GM12891 (cell line): ENCODE measurements around the gene KRT17.
"Not testable (repeated sequence)": the region's sequence is repeated elsewhere in the genome, so short reads cannot be mapped to it uniquely, and the experiment has no call there.

Experiments used
- DNase-seq: peaks from one replicate; pipeline ENCODE4 v3.0.0; 2011; ENCODE audit warnings: low spot score; ENCODE audit not compliant: insufficient read length
- FAIRE-seq: peaks from 2 replicates; lab custom pipeline; 2011; peaks lifted over from hg19 to GRCh38; lab: Jason Lieb, UNC
- PAX5 ChIP-seq: IDR thresholded peaks from 2 replicates; pipeline ENCODE4 v1.6.1; 2011; ENCODE audit warnings: low read length, moderate library complexity, mild to moderate bottlenecking; ENCODE audit not compliant: insufficient read depth, severe bottlenecking
- POLR2A ChIP-seq: IDR thresholded peaks from 2 replicates; pipeline ENCODE4 v1.6.1; 2011; ENCODE audit warnings: low read depth, low read length, control low read depth
- POLR2AphosphoS5 ChIP-seq: IDR thresholded peaks from 2 replicates; pipeline ENCODE4 v1.6.1; 2011; ENCODE audit warnings: low read depth, low read length, control low read depth
- POU2F2 ChIP-seq: IDR thresholded peaks from 2 replicates; pipeline ENCODE4 v1.6.1; 2011; ENCODE audit warnings: low read depth, mild to moderate bottlenecking, control low read depth, low read length, moderate library complexity
- SPI1 ChIP-seq: IDR thresholded peaks from 2 replicates; pipeline ENCODE4 v1.6.1; 2011; ENCODE audit warnings: low read depth, low read length, control low read depth
- TAF1 ChIP-seq: IDR thresholded peaks from 2 replicates; pipeline ENCODE4 v1.6.1; 2011; ENCODE audit warnings: low read depth, low read length, control low read depth

KRT17 gene

GRCh38 chr17:41625602-41626001 is 1.2 kb upstream of the KRT17 start:
- no peak for FAIRE-seq
- no peak for DNase-seq
- no peak for TF ChIP-seq TAF1
- TF ChIP-seq SPI1, result no peak
- no peak for TF ChIP-seq POLR2AphosphoS5
- no peak for TF ChIP-seq POU2F2
- no peak for TF ChIP-seq PAX5
- TF ChIP-seq POLR2A, result no peak

- DNase-seq, FAIRE-seq: not testable (repeated sequence)
Observed at GRCh38 chr17:41623184-41623861, 1.1 kb downstream of the KRT17 start.

- not testable (repeated sequence) for DNase-seq, FAIRE-seq
Observed at GRCh38 chr17:41622340-41623183, 1.8 kb downstream of the KRT17 start.

GRCh38 chr17:41621916-41622315 is 2.5 kb downstream of the KRT17 start:
- DNase-seq (no peak), FAIRE-seq (no peak)
- no peak for TF ChIP-seq POLR2A
- TF ChIP-seq PAX5, result no peak
- TF ChIP-seq SPI1, result no peak
- TF ChIP-seq POLR2AphosphoS5, result no peak

DNA sequence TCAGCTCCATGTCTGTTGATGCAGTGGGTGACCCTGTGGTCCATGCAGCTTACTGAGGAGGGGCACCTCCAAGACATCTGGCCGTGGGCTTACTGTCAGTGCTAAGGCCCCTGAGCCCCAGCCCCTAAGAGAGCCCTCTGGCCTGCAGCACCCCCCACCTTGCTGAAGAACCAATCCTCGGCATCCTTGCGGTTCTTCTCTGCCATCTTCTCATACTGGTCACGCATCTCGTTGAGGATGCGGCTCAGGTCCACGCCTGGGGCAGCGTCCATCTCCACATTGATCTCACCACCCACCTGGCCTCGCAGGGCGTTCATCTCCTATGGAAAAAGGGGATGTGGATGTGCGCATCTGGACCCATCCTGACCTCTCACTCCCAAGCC is 2.9 kb downstream of the KRT17 start:
- DNase-seq, FAIRE-seq: not testable (repeated sequence)

DNA sequence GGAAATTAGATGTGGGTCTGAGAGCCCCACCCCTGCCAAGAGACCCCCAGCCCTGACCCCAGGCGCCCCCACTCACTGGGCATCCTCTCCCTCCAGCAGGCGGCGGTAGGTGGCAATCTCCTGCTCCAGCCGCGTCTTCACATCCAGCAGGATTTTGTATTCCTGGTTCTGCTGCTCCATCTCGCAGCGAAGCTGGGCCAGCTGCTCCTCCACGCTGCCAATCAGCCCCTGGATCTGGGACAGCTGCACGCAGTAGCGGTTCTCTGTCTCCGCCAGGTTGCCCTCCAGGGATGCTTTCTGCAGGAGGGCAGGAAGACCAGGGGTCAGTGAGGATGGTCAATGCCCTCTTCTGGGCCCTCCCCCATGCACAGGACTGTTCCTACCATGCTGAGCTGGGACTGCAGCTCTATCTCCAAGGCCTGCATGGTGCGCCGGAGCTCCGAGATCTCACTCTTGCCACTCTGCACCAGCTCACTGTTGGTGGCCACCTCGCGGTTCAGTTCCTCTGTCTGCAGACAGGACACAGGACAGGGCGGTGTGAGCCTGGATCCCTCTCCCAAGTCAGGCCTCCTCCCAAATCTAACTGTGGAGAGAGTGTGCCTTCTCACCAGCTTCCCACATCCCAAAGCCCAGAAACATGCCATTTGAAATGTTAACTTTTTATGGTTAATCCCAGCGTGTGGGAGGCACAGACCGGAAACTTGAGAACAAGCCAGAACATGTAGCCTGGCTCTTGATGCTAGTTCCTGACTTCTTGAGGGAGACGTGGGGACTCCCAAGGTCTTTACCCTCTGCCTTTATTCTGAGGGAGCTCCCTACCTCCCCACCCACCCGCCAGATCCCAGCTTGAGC is 3.6 kb downstream of the KRT17 start:
- FAIRE-seq, result no peak
- TF ChIP-seq POLR2AphosphoS5 (no peak), PAX5 (no peak), TAF1 (no peak), SPI1 (no peak), POLR2A (no peak), POU2F2 (no peak)
- DNase-seq, result no peak

GRCh38 chr17:41619927-41620582 is 4.3 kb downstream of the KRT17 start:
- FAIRE-seq, DNase-seq: not testable (repeated sequence)

DNA sequence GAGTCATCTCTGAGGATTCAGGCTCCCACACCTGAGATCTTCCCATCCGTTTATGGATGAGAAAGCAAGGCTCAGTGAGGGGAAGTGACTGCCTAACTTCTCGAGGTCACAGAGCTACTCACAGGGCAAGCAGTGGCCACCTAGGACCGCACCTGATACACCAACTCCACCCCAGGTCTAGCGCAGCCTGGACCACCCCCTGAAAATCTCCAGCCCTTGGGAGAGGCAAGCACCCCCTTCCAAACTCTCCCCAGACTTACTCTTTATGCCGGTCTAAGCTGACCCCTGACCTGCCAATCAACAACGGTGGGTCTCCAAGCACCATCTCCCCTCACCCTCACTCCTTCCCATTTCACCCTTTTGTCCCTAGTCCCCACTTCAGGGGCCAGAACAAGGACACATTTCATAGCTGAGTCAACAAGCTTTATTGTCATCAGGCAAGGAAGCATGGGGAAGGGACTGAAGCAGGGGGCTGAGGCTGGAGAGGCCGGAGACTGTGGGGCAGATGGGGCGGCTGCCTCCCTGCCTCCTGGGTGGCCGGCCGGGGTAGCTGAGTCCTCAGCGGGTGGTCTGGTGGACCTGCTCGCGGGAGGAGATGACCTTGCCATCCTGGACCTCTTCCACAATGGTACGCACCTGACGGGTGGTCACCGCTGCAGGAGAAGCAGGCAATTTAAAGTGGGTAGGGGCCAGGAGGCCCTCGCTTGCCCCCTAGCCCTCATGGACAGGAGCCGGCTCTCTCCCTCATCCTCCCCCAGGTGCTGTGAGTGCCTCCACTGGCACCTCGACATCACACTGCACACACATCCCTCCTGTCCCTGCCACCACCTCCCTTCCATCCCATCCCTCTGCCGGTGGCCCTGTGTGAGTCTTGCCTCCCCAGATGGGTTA is 5.1 kb downstream of the KRT17 start:
- DNase-seq (no peak), FAIRE-seq (no peak)
- TF ChIP-seq SPI1 (no peak), POLR2A (no peak), POU2F2 (no peak), PAX5 (no peak), POLR2AphosphoS5 (no peak)

DNA sequence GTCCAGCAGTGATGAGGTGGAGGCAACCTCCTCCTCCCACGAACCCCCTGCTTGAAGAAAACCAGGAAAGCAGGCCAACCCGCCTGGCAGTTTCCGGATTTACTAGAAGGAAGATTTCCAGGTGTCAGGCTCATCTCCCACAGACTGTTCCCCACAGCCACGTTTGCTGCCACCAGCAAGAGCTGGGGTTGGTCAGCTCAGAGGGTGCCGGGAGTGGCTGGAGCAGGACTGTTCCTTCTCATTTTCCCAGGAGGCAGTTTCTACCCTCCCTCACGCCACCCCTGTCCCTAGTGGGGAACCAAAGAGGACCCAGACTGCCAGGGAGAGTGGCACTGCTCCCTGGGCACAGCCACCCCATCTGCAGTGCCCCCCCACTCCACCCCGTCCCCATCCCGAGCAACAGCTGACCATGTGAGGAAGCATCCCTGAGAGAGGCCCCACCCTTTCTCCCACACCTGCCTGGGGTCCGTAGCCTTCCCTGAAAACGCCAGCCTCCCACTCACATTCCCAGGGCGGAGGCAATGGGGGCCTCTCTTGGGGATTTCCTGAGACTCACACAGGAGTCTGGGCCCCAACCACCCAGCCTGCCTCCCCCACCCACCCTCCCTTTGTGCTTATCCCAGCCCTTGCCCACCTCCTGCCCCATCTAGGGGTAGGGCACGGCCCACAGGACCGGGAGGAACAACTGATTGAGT is 5.9 kb downstream of the KRT17 start:
- TF ChIP-seq POLR2A (no peak), POLR2AphosphoS5 (no peak), POU2F2 (no peak)
- FAIRE-seq, result peak; percentile 13
- DNase-seq, result no peak
